CD4-positive, alpha-beta T cell treated with Interleukin-17A for 1 hour (primary cell): ENCODE data around the gene JMJD7.

Experiments used
- DNase-seq: peaks from one replicate; pipeline ENCODE4 v3.0.0-alpha.2; 2020

Gene JMJD7

GRCh38 chr15:41869770-41870688 lies 42.1 kb downstream of the JMJD7 start:
- no peak for DNase-seq

GRCh38 chr15:41870689-41871081 lies 42.8 kb downstream of the JMJD7 start:
- peak; percentile 64 for DNase-seq

- no peak for DNase-seq
Observed at GRCh38 chr15:41871175-41871905, 43.4 kb downstream of the JMJD7 start.

GRCh38 chr15:41872166-41872747 lies 44.4 kb downstream of the JMJD7 start:
- no peak for DNase-seq

- no peak for DNase-seq
Observed at GRCh38 chr15:41873711-41874110, 45.8 kb downstream of the JMJD7 start.

GRCh38 chr15:41874736-41875135 lies 46.8 kb downstream of the JMJD7 start:
- no peak for DNase-seq

GRCh38 chr15:41876007-41876406 lies 48.1 kb downstream of the JMJD7 start:
- DNase-seq: no peak

- no peak for DNase-seq
Observed at GRCh38 chr15:41876689-41877088, 48.8 kb downstream of the JMJD7 start.

- no peak for DNase-seq
Observed at GRCh38 chr15:41877631-41878354, 49.9 kb downstream of the JMJD7 start.

GRCh38 chr15:41878355-41878699 lies 50.4 kb downstream of the JMJD7 start:
- no peak for DNase-seq

GRCh38 chr15:41879321-41879845 lies 51.5 kb downstream of the JMJD7 start:
- no peak for DNase-seq

GRCh38 chr15:41880156-41880877 lies 52.4 kb downstream of the JMJD7 start:
- no peak for DNase-seq

- no peak for DNase-seq
Observed at GRCh38 chr15:41881086-41881485, 53.2 kb downstream of the JMJD7 start.

- no peak for DNase-seq
Observed at GRCh38 chr15:41881550-41881919, 53.6 kb downstream of the JMJD7 start.

- no peak for DNase-seq
Observed at GRCh38 chr15:41881920-41882688, 54.2 kb downstream of the JMJD7 start.

- DNase-seq: no peak
Observed at GRCh38 chr15:41882689-41883483, 55.0 kb downstream of the JMJD7 start.

GRCh38 chr15:41883484-41883825 lies 55.6 kb downstream of the JMJD7 start:
- DNase-seq: no peak

- no peak for DNase-seq
Observed at GRCh38 chr15:41884458-41884857, 56.6 kb downstream of the JMJD7 start.

GRCh38 chr15:41885321-41885720 lies 57.4 kb downstream of the JMJD7 start:
- DNase-seq: no peak

- no peak for DNase-seq
Observed at GRCh38 chr15:41885841-41886240, 57.9 kb downstream of the JMJD7 start.

GRCh38 chr15:41886741-41887140 lies 58.8 kb downstream of the JMJD7 start:
- DNase-seq: no peak
